CD4-positive, alpha-beta T cell (primary cell): ENCODE results near the gene WDPCP. TPM values are rescaled to one million over a fixed set of nuclear protein-coding genes. Genes with fewer than 3 reads are reported as not detected.

Source experiments
- ATAC-seq: fragments of 200-7000 bp; cut with Tn5 transposase; one replicate; pipeline ENCODE4 v1.10.0; 2022; ENCODE audit warnings: mild to moderate bottlenecking; ENCODE audit not compliant: poor library complexity
- CTCF ChIA-PET: fragments of 350-600 bp; sonication (Branson Sonifier 250); formaldehyde crosslinking; loops from one replicate; lab custom pipeline; 2021; ENCODE audit warnings: antibody characterized with exemption, inconsistent platforms; lab: Charles Lee
- POLR2A ChIA-PET: fragments of 350-600 bp; sonication (Branson Sonifier 250); formaldehyde crosslinking; loops from one replicate; lab custom pipeline; 2021; ENCODE audit warnings: antibody characterized with exemption, inconsistent platforms; lab: Charles Lee
- DNase-seq, 14 experiments: peaks; one replicate each; pipeline ENCODE4 v3.0.0-alpha.2; 2013 to 2020; ENCODE audit warnings: mixed read lengths in 2 of 14
- H3K27ac ChIP-seq, 2 donors: one replicate each; pipeline versions ENCODE4 v1.5.1 to v1.7.0; 2013; ENCODE audit warnings: low read length in 2 of 2, low read depth in 1 of 2, mild to moderate bottlenecking in 1 of 2
- H3K27me3 ChIP-seq, 2 experiments: 1 replicate in 1 of 2; 2 replicates in 1 of 2; pipeline versions ENCODE4 v1.6.1 to v1.7.0; 2013; ENCODE audit warnings: low read length in 2 of 2, control low read depth in 1 of 2, mild to moderate bottlenecking in 1 of 2, moderate library complexity in 1 of 2; ENCODE audit not compliant: insufficient read depth in 2 of 2, control insufficient read depth in 1 of 2
- H3K36me3 ChIP-seq: one replicate; pipeline ENCODE4 v1.6.1; 2013; ENCODE audit warnings: low read length, control low read depth; ENCODE audit not compliant: insufficient read depth
- H3K4me1 ChIP-seq: one replicate; pipeline ENCODE4 v1.6.1; 2013; ENCODE audit warnings: low read length, control low read depth; ENCODE audit not compliant: insufficient read depth
- H3K4me3 ChIP-seq: one replicate; pipeline ENCODE4 v1.5.1; 2013; ENCODE audit warnings: mild to moderate bottlenecking, low read length, moderate library complexity
- H3K9me3 ChIP-seq, 2 experiments: 1 replicate in 1 of 2; 2 replicates in 1 of 2; pipeline versions ENCODE4 v1.6.1 to v1.7.0; 2013; ENCODE audit warnings: low read length in 2 of 2, mild to moderate bottlenecking in 2 of 2, control low read depth in 1 of 2, moderate library complexity in 1 of 2; ENCODE audit not compliant: control insufficient read depth in 1 of 2, insufficient read depth in 1 of 2
- H3K27ac Mint-ChIP-seq: one replicate; pipeline ENCODE4 v1.8.0; 2020; ENCODE audit warnings: mixed read lengths
- H3K27me3 Mint-ChIP-seq: one replicate; pipeline ENCODE4 v1.8.0; 2021; ENCODE audit warnings: mixed read lengths
- H3K36me3 Mint-ChIP-seq: one replicate; pipeline ENCODE4 v1.8.0; 2021; ENCODE audit warnings: low read depth, mixed read lengths
- H3K4me1 Mint-ChIP-seq: one replicate; pipeline ENCODE4 v1.8.0; 2021; ENCODE audit warnings: low read depth, mixed read lengths
- H3K4me3 Mint-ChIP-seq: one replicate; pipeline ENCODE4 v1.8.0; 2020; ENCODE audit warnings: mild to moderate bottlenecking, mixed read lengths
- H3K9me3 Mint-ChIP-seq: one replicate; pipeline ENCODE4 v1.8.0; 2020; ENCODE audit warnings: mixed read lengths
- intact Hi-C, 2 experiments: fragments of 100-400 bp; cut with DNase I in 1 of 2; cut with micrococcal nuclease in 1 of 2; formaldehyde crosslinking; loops; one replicate each; pipeline versions ENCODE4 v1.15.1 to v1.9.0; 2023 to 2025; cut with DNase I, micrococcal nuclease
- total RNA-seq, 174 experiments: library from RNA in 2 of 174; stranded (reverse) in 2 of 174; gene quantifications; one replicate each; pipeline ENCODE4 v1.2.3 and lab custom pipeline; 2021 to 2026
- TF ChIP-seq, protein P1 (sequence below): fragments of 200-600 bp; IDR thresholded peaks from one replicate; pipeline ENCODE4 v1.8.0; 2022; ENCODE audit warnings: antibody characterized with exemption, mild to moderate bottlenecking

Gene WDPCP
- total RNA-seq, 2 experiments from 2014 or later = 8.7 to 9.9 TPM

- peaks cover 3% of the 10 kb centered on the region for H3K9me3 Mint-ChIP-seq
- TF ChIP-seq, protein P1, sequence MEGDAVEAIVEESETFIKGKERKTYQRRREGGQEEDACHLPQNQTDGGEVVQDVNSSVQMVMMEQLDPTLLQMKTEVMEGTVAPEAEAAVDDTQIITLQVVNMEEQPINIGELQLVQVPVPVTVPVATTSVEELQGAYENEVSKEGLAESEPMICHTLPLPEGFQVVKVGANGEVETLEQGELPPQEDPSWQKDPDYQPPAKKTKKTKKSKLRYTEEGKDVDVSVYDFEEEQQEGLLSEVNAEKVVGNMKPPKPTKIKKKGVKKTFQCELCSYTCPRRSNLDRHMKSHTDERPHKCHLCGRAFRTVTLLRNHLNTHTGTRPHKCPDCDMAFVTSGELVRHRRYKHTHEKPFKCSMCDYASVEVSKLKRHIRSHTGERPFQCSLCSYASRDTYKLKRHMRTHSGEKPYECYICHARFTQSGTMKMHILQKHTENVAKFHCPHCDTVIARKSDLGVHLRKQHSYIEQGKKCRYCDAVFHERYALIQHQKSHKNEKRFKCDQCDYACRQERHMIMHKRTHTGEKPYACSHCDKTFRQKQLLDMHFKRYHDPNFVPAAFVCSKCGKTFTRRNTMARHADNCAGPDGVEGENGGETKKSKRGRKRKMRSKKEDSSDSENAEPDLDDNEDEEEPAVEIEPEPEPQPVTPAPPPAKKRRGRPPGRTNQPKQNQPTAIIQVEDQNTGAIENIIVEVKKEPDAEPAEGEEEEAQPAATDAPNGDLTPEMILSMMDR = no peak
- no peak overlapping the region for H3K27ac ChIP-seq
- peaks cover 8 to 16% of the 10 kb centered on the region in 2 experiments for H3K9me3 ChIP-seq
- no peaks in the 10 kb centered on the region for H3K27me3 ChIP-seq
- no peak overlapping the region for H3K4me3 Mint-ChIP-seq
- H3K4me1 ChIP-seq = no peaks in the 10 kb centered on the region
- DNase-seq = no peak
- no peaks in the 10 kb centered on the region for H3K4me1 Mint-ChIP-seq
- no peaks in the 10 kb centered on the region for H3K27me3 Mint-ChIP-seq
- no peak overlapping the region for H3K4me3 ChIP-seq
- ATAC-seq = no peak
- ChIA-PET CTCF (no interaction called here), POLR2A (no interaction called here)
- no peaks in the 10 kb centered on the region for H3K36me3 ChIP-seq
- peaks cover 75% of the 10 kb centered on the region for H3K36me3 Mint-ChIP-seq
- no peak overlapping the region for H3K27ac Mint-ChIP-seq
- intact Hi-C loops = no loop called here
Observed at GRCh38 chr2:63345285-63345633, 243.0 kb downstream of the WDPCP start.

- peaks cover 3% of the 10 kb centered on the region for H3K9me3 Mint-ChIP-seq
Observed at GRCh38 chr2:63344575-63345284, 243.5 kb downstream of the WDPCP start.

DNA sequence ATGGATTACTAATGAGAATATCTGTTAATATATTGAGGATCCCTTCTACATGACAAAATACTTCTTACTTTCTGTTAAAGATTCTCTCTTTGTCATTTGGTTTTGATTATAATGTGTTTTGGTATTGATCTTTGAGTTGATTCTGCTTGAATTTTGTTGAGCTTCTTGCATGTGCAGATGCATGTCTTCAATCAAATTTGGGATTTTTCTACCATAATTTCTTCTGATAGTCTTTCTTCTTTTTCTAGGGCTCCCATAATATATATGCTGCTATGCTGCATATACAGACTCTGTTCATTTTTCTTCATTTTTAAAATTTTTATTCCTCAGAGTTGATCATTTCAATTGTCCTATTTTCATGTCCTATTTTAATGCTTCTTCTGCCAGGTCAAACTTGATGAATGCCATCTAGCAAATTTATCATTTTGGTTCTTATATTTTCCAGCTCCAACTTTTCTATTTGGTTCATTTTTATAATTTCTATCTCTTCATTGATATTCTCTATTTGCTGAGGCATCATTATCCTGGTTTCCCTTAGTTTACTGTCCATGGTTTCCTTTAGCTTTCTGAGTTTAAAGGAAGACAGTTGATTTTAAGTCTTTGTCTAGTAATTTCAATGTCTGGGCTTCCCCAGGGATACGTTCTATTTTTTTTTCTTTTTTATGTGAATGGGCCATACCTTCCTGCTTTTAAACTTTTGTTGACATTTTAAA is 244.7 kb downstream of the WDPCP start:
- Mint-ChIP-seq H3K9me3 (peaks cover 7% of the 10 kb centered on the region), H3K4me1 (no peaks in the 10 kb centered on the region), H3K4me3 (no peak overlapping the region), H3K36me3 (peaks cover 74% of the 10 kb centered on the region), H3K27me3 (no peaks in the 10 kb centered on the region), H3K27ac (no peak overlapping the region)
- no peak for DNase-seq
- Histone ChIP-seq H3K27ac (no peak overlapping the region), H3K4me3 (no peak overlapping the region), H3K4me1 (no peaks in the 10 kb centered on the region), H3K27me3 (no peaks in the 10 kb centered on the region), H3K36me3 (no peaks in the 10 kb centered on the region), H3K9me3 (peaks cover 8 to 16% of the 10 kb centered on the region in 2 experiments)
- no peak for ATAC-seq
- TF ChIP-seq, protein P1 = no peak
- intact Hi-C loops = no loop called here
- ChIA-PET CTCF (no interaction called here), POLR2A (no interaction called here)

More at GRCh38 chr2:63344575-63345284, 243.5 kb downstream of the WDPCP start:
- no peak overlapping the region for H3K27ac Mint-ChIP-seq
- ATAC-seq (no peak), DNase-seq (no peak)
- ChIA-PET POLR2A (no interaction called here), CTCF (no interaction called here)
- Histone ChIP-seq H3K27ac (no peak overlapping the region), H3K9me3 (peaks cover 8 to 16% of the 10 kb centered on the region in 2 experiments), H3K4me1 (no peaks in the 10 kb centered on the region), H3K27me3 (no peaks in the 10 kb centered on the region), H3K4me3 (no peak overlapping the region), H3K36me3 (no peaks in the 10 kb centered on the region)
- peaks cover 74% of the 10 kb centered on the region for H3K36me3 Mint-ChIP-seq
- intact Hi-C loops = no loop called here
- H3K4me1 Mint-ChIP-seq = no peaks in the 10 kb centered on the region
- TF ChIP-seq, protein P1 = no peak
- H3K4me3 Mint-ChIP-seq = no peak overlapping the region
- no peaks in the 10 kb centered on the region for H3K27me3 Mint-ChIP-seq
